HUES48 (cell line): ENCODE data around the gene TSN.
"Not testable (repeated sequence)": the region's sequence is repeated elsewhere in the genome, so short reads cannot be mapped to it uniquely, and the experiment has no call there.

Experiments
- H3K27ac ChIP-seq: one replicate; pipeline ENCODE4 v1.7.0; 2013; ENCODE audit warnings: low read depth, low read length, inconsistent platforms
- H3K27me3 ChIP-seq: 2 replicates; pipeline ENCODE4 v1.6.1; 2013; ENCODE audit warnings: mild to moderate bottlenecking, low read length; ENCODE audit not compliant: control insufficient read depth, insufficient read depth
- H3K36me3 ChIP-seq: 2 replicates; pipeline ENCODE4 v1.6.1; 2013; ENCODE audit warnings: low read length; ENCODE audit not compliant: control insufficient read depth, insufficient read depth
- H3K4me1 ChIP-seq: 2 replicates; pipeline ENCODE4 v1.6.1; 2013; ENCODE audit warnings: mild to moderate bottlenecking, low read length; ENCODE audit not compliant: control insufficient read depth, insufficient read depth
- H3K4me3 ChIP-seq: 2 replicates; pipeline ENCODE4 v1.5.1; 2013; ENCODE audit warnings: mild to moderate bottlenecking, low read depth, low read length
- H3K9ac ChIP-seq: 2 replicates; pipeline ENCODE4 v1.6.1; 2013; ENCODE audit warnings: mild to moderate bottlenecking, low read depth, low read length, moderate library complexity
- H3K9me3 ChIP-seq: 2 replicates; pipeline ENCODE4 v1.6.1; 2013; ENCODE audit warnings: low read length; ENCODE audit not compliant: control insufficient read depth, insufficient read depth

Gene TSN

DNA sequence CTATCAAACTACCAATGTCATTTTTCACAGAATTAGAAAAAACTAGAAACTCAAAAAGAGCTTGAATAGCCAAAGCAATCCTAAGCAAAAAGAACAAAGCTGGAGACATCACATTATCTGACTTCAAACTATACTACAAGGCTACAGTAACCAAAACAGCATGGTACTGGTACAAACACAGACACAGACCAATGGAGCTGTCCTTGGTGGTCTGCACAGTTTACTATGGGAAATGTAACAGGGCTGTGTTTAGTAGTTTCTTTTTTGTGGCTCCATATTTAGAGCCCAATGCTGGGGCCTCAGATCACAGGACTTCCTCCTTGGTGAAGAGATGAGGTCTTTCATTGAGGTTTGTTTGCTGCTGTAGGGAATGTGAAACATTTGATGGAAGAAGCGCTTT lies 61.9 kb downstream of the TSN start:
- H3K9ac ChIP-seq, H3K4me3 ChIP-seq, H3K27me3 ChIP-seq, H3K27ac ChIP-seq, H3K4me1 ChIP-seq, H3K9me3 ChIP-seq, H3K36me3 ChIP-seq: not testable (repeated sequence)
